Lung (tissue), 12 donors: Measurements from ENCODE around the gene C11orf71. TPM values are rescaled to one million over a fixed set of nuclear protein-coding genes. Genes with fewer than 3 reads are reported as not detected.

Source experiments
- ATAC-seq: fragments of 200-7000 bp; cut with Tn5 transposase; one replicate; pipeline ENCODE4 v1.9.1; 2020; ENCODE audit warnings: moderate number of reproducible peaks; ENCODE audit not compliant: insufficient read depth, low FRiP score
- DNase-seq, 3 donors: peaks; one replicate each; pipeline ENCODE4 v3.0.0-alpha.2; 2013 to 2017
- H3K27ac ChIP-seq, 2 donors: one replicate each; pipeline ENCODE4 v1.5.1; 2013; ENCODE audit warnings: mild to moderate bottlenecking in 2 of 2, moderate library complexity in 2 of 2, control low read depth in 1 of 2, inconsistent platforms in 1 of 2, low read depth in 1 of 2, low read length in 1 of 2
- H3K27me3 ChIP-seq, 3 donors: one replicate each; pipeline ENCODE4 v1.5.1; 2013; ENCODE audit warnings: low read length in 2 of 3; ENCODE audit not compliant: control insufficient read depth in 3 of 3, insufficient read depth in 3 of 3
- H3K36me3 ChIP-seq, 4 donors: one replicate each; pipeline ENCODE4 v1.5.1; 2013; ENCODE audit warnings: low read length in 4 of 4, mild to moderate bottlenecking in 1 of 4, moderate library complexity in 1 of 4; ENCODE audit not compliant: control insufficient read depth in 4 of 4, insufficient read depth in 4 of 4
- H3K4me1 ChIP-seq, 5 donors: one replicate each; pipeline ENCODE4 v1.5.1; 2013; ENCODE audit warnings: low read length in 5 of 5, mild to moderate bottlenecking in 2 of 5, moderate library complexity in 1 of 5; ENCODE audit not compliant: control insufficient read depth in 5 of 5, insufficient read depth in 5 of 5
- H3K4me3 ChIP-seq: one replicate; pipeline ENCODE4 v1.5.1; 2013; ENCODE audit warnings: mild to moderate bottlenecking, control low read depth, moderate library complexity
- H3K9ac ChIP-seq, 2 donors: one replicate each; pipeline ENCODE4 v1.5.1; 2013; ENCODE audit warnings: low read length in 2 of 2, control low read depth in 1 of 2; ENCODE audit not compliant: insufficient read depth in 1 of 2
- H3K9me3 ChIP-seq, 4 donors: one replicate each; pipeline ENCODE4 v1.5.1; 2013; ENCODE audit warnings: low read length in 3 of 4, mild to moderate bottlenecking in 1 of 4, moderate library complexity in 1 of 4; ENCODE audit not compliant: control insufficient read depth in 4 of 4, insufficient read depth in 3 of 4
- CTCF ChIP-seq: IDR thresholded peaks from 2 replicates; pipeline ENCODE4 v1.5.1; 2012; ENCODE audit warnings: mild to moderate bottlenecking; ENCODE audit errors: control extremely low read depth, extremely low read depth
- WGBS, 2 donors: extraction: QIAGEN DNeasy Blood & Tissue Kit; methylation state at CpG; one replicate each; pipeline ENCODE4 v1.1.7; 2013; 5-methylcytosine and 5-hydroxymethylcytosine counted together
- polyA plus RNA-seq, 2 donors: library from polyadenylated mRNA; stranded (reverse); fragments of 200-250 nt; gene quantifications; one replicate each; pipeline ENCODE4 v1.2.1, GENCODE V29; 2013
- total RNA-seq, 2 donors: library from RNA; depleted of rRNA in 1 of 2; stranded (reverse); fragments of >200 nt in 1 of 2; gene quantifications; one replicate each; pipeline ENCODE4 v1.2.1, GENCODE V29; 2014 to 2021
- donor health status: control.
- donor health status: control.
- donor health status: Bipolar disorder and iron deficiency.
- donor health status: healthy.
- donor health status: DM: yes; HTN: yes; CAD: no.

C11orf71 gene
- total and polyA plus RNA-seq, 4 donors = 10.1 to 14.4 (median 11.2) TPM

- no peak for ATAC-seq
- Histone ChIP-seq H3K27me3 (no peaks in the 10 kb centered on the region), H3K36me3 (peaks cover 0 to 19% (median 10%) of the 10 kb centered on the region in 4 donors), H3K9ac (peak overlapping the region; percentile 99), H3K4me3 (no peak overlapping the region), H3K27ac (peak overlapping the region in 1 of 2 donors; percentile 75), H3K4me1 (peaks cover 0 to 24% (median 7%) of the 10 kb centered on the region in 5 donors), H3K9me3 (no peaks in the 10 kb centered on the region)
- 2 to 8% methylated on average over 4 of the region's 4 CpGs for WGBS, 2 donors
- DNase-seq = peak in 2 of 3 donors; percentile 58 to 59
- no peak for TF ChIP-seq CTCF
Measured at GRCh38 chr11:114401311-114401710, 1.0 kb upstream of the C11orf71 start.

- no peaks in the 10 kb centered on the region for H3K9me3 ChIP-seq
- H3K27ac ChIP-seq = peak overlapping the region; percentile 94 to 97
- H3K27me3 ChIP-seq = no peaks in the 10 kb centered on the region
- peak overlapping the region; percentile 99 for H3K9ac ChIP-seq
- peaks cover 0 to 24% (median 7%) of the 10 kb centered on the region in 5 donors for H3K4me1 ChIP-seq
- no peak for ATAC-seq
- H3K4me3 ChIP-seq = peak overlapping the region; percentile 48
- no peak for DNase-seq
- WGBS, 2 donors = 0 to 1% methylated on average over 8 of the region's 8 CpGs
- peaks cover 0 to 15% (median 7%) of the 10 kb centered on the region in 4 donors for H3K36me3 ChIP-seq
- TF ChIP-seq CTCF = no peak
Measured at GRCh38 chr11:114400915-114401223, 558 bp upstream of the C11orf71 start.

- no peaks in the 10 kb centered on the region for H3K9me3 ChIP-seq
- H3K27me3 ChIP-seq = no peaks in the 10 kb centered on the region
- ATAC-seq (no peak), DNase-seq (peak in 1 of 3 donors; percentile 84)
- 4% methylated on average over 29 of the region's 29 CpGs for WGBS, 2 donors
- peak overlapping the region; percentile 99 to 100 for H3K9ac ChIP-seq
- peaks cover 0 to 22% (median 7%) of the 10 kb centered on the region in 5 donors for H3K4me1 ChIP-seq
- peak overlapping the region; percentile 97 to 98 for H3K27ac ChIP-seq
- TF ChIP-seq CTCF = no peak
- peaks cover 0 to 5% (median 1%) of the 10 kb centered on the region in 4 donors for H3K36me3 ChIP-seq
- peak overlapping the region; percentile 48 for H3K4me3 ChIP-seq
Measured at GRCh38 chr11:114399490-114400215, 658 bp downstream of the C11orf71 start.
